HUDEP-2 (cell line): Measurements from ENCODE around the gene GALNT7.
"Not testable (repeated sequence)": the region's sequence is repeated elsewhere in the genome, so short reads cannot be mapped to it uniquely, and the experiment has no call there.

Experiments used
- DNase-seq, 76 experiments: peaks; one replicate each; lab custom pipeline; 2025; ENCODE audit not compliant: unreplicated experiment in 76 of 76; lab: John Stamatoyannopoulos, UW

Gene GALNT7

GRCh38 chr4:173192375-173193162 lies 24.0 kb downstream of the GALNT7 start:
- DNase-seq: peak in 7 of 76 experiments; percentile 1 to 10 (median 6)

DNA sequence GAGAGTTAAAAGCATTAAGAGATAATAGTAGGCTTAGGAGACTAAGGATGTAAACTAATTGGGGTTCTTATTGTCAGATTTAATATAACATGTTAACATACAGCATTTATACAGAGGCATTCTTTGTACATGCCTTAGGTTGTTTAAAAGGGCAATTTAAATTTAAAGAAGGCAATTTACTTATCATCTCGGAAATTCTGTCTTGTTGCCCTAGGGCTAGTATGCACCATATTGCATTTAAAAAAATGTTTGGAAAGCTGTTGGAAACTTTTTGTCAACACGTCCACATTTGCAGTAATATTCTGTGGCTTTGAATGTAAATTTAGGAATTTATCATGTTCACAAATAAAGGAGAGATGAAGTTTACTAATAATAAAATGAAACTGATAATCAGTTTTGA lies 25.5 kb downstream of the GALNT7 start:
- no peak for DNase-seq

GRCh38 chr4:173195109-173195508 lies 26.5 kb downstream of the GALNT7 start:
- DNase-seq: no peak

GRCh38 chr4:173199553-173199952 lies 30.9 kb downstream of the GALNT7 start:
- no peak for DNase-seq

DNA sequence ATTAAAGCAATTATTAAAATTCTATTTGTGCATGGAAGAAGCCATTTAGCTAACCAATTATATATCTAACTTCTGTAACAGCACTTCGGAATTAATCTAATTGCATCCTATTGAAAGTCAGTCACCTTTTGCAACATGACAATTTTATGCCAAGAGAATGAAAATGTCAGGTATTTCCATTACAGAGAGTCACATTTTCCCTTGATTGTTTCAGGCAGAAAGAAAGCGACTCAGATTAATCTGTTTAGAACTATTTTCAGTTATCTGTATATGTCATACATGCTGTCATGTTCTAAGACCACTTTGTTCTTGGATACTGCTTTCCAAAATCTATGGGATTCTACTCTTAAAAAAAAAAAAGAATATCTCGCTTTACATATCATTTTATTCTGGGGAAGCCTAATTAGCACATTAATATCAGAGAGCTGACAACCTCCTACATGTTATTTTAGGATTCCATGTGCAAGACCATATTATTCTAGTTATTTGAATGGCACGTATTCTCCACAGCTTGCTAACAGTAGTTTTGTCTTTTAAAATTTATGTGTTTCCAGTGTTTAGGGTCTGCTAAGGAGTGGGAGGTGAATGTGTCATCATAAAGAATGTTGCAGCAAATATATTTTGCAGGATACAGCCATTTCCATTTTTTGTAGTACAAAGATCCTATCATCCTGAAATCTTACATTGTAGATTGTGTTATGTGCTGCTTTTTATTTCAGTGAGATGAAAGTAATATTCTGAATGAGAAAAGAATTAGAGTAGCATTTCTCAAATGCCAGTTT lies 31.7 kb downstream of the GALNT7 start:
- DNase-seq: no peak

DNA sequence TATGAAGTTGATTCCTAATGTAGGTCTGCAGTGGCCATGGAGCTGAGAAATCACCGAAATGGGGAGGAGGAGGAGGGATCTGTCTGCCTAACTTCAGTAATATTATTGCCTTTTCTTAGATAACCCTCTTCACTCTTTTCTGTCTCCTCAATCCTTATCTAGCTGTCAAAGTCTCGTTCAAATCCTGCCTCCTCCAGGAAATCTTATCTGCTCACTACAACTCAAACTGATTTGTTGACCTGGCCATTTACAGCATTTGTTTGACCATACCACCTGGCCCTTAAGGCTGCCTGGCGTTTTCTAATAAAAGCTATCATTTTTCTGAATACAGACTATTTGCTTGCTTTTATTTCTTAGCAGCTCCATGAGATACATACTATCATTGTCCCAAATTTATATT lies 33.8 kb downstream of the GALNT7 start:
- no peak for DNase-seq

DNA sequence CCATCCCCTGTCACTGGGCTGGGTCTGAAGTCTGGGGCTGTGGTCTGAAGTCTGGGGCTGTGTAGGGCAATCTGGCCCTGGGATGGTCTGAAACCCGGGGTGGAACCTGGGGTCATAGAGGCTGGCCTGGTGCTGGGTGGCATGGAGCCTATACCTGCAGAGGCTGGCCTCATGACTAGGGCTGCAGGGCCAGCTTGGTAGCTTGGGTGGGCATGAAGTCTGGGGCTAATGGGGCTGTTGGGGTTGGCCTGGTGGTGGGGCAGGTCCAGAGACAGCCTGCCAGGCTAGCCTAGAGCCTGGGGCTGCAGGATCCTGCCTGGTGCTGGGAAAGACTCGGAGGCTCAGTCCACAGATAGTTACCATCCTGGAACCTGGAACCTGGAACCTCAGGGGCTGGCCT lies 37.0 kb downstream of the GALNT7 start:
- no peak for DNase-seq

GRCh38 chr4:173208420-173208819 lies 39.8 kb downstream of the GALNT7 start:
- no peak for DNase-seq

DNA sequence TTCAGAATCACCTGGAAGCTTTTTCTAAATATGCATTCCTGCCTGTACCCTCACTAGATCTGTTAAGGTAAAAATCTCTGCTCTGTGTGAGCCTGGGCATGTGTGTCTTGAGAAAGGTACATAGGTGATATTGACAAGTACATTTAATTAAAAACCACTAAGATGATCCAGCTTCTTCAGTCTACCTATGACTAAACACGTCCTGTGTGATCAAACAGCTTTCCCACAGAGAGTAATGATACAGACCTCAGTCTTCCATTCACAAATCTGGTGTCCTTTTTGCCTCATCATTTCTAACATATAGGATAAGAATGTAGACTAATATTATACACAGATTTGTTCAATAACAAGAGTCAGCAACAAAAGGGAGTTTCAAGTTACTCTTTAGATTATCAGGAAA lies 42.6 kb downstream of the GALNT7 start:
- no peak for DNase-seq

DNA sequence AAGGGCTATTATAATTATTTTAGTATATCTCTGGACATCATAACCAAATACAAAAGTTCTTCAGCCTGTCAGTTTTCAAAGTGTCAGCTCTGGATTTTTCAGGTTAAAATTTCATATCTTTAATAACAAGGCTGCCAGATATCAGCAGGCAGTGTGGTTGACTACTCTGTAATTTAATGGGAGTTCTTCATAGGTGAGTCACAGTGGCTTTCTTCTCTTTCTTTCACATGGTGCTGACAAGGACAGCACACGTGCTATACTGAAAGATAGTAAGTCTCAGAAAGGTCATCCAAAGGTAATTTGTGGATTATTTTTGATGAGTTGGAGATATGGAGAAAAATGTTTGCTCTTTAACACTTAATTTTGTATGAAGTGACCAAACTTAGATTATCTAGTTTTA lies 43.2 kb downstream of the GALNT7 start:
- peak in 13 of 76 experiments; percentile 4 to 39 (median 16) for DNase-seq

- DNase-seq: peak in 1 of 76 experiments; percentile 13
Measured at GRCh38 chr4:173212379-173212778, 43.8 kb downstream of the GALNT7 start.

GRCh38 chr4:173213296-173213695 lies 44.7 kb downstream of the GALNT7 start:
- no peak for DNase-seq

GRCh38 chr4:173214231-173214630 lies 45.6 kb downstream of the GALNT7 start:
- peak in 27 of 76 experiments; percentile 3 to 60 (median 15) for DNase-seq

- peak in 8 of 76 experiments; percentile 1 to 47 (median 16) for DNase-seq
Measured at GRCh38 chr4:173214661-173215060, 46.0 kb downstream of the GALNT7 start.

DNA sequence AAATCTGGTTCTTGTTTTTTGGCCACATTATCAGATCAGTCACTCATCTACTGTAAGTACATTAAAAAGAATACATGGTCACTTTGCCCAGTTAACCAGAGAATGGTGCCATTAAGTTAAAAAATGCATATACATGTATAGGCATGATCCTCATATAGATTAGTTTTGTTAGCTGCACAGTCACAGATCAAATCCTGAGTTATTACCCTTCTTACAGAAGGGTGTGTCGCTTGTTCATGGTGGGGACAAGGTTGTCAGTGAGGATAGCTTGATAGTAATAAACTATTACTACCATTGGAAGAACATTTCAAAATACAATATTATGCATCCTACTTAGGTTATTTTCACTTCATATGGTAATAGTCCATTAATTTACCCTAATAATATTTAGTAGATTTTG lies 48.5 kb downstream of the GALNT7 start:
- no peak for DNase-seq

DNA sequence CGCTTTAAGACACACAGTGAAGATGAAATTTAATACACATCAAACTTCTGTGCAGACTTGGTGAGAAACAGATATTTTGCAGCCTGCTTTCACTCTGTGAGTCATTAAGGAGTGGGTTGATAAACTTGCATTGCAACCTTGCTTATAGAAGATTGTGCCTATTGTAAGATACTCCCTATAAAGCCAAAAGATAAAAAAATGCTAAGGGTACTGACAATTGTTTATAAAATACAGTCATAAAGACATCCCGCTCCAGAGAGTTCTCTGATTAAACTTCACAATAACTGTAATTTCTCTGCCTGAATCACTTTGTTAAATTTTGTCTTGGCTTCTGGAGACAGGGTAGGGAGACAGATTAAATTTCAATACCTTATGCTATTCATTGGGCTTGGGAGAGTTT lies 49.1 kb downstream of the GALNT7 start:
- peak in 10 of 76 experiments; percentile 2 to 49 (median 20) for DNase-seq

DNA sequence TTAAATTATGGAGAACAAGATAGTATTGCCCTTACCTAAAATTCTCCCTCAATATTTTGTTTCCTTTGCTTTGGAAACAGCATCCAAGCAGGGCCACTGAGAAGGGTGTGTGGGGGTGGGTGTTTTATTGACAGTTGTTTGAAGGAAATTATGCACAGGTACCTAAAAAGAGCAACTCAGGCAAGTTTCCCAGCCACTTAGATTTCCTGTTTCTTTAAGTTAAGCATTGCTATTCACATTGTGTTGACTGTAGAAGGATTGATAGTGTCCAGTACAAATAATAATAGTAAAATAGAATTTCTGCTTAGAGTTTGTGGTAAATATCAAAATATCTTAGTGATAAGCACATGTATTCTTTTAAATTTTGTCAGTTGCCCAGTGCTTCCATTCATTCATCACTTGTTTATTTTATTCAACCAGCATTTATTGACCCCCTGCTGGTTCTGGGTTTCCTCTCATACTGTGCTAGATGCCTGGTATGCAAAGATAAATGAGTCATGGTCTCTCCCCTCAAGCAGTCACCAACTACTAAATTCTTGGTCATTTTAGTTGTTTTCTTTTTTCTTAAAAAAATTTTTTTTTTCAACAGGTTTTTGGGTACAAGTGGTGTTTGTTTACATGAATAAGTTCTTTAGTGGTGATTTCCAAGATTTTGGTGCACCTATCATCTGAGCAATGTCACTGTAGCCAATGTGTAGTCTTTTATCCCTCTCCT lies 50.0 kb downstream of the GALNT7 start:
- peak in 10 of 76 experiments; percentile 23 to 78 (median 57) for DNase-seq

GRCh38 chr4:173219126-173219437 lies 50.5 kb downstream of the GALNT7 start:
- not testable (repeated sequence) for DNase-seq

DNA sequence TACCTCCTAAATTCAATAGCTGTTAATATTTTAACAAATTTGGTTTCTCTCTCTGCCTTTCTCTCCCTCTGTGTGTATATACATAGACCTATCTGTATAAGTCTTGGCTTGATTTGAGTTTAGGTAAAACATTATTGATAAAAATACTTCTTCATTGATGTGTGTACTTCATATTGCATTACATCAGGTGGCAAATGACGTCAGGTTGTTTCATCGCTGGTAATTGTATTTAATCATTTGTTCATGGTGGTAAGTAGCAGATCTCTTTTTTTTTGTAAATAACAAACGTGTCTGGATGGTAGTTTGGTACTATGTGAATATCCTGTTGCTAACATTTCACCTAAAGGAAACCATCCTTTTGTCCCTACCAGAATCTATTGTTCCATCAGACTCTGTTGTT lies 55.1 kb downstream of the GALNT7 start:
- DNase-seq: no peak

DNA sequence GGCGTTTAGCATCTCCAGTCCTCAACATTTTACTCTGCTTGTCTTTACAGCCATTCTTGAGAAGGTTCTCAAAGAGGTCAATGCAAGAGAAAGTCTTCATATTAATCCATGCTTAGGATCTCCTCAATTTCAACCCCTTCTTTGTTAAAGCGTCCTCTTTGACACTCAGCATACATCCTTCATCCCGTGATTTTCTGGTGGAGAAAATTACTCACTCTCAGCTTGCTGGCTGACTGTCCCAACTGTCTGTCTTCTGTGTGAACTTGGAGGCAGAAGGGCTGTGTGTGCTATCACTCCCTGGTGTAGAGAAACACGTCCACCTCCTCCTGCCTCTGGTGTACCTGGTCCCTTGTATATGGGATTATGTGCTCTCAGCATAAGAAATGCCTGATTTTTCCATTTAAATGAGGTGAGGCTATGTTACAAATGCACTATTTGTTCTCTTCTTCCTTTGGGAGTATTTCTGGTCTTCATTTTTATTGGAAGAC lies 57.8 kb downstream of the GALNT7 start:
- peak in 1 of 76 experiments; percentile 1 for DNase-seq

- DNase-seq: no peak
Measured at GRCh38 chr4:173227756-173228155, 59.1 kb downstream of the GALNT7 start.
